Subcutaneous adipose tissue (tissue), 4 donors: ENCODE data around the gene KCNMA1. TPM values are rescaled to one million over a fixed set of nuclear protein-coding genes. Genes with fewer than 3 reads are reported as not detected.

ENCODE experiments used
- CTCF ChIP-seq: fragments of 450-650 bp; IDR thresholded peaks from one replicate; pipeline ENCODE4 v1.5.1; 2016; ENCODE audit warnings: low read depth, mild to moderate bottlenecking, control low read depth, antibody characterized with exemption, moderate library complexity
- total RNA-seq, 4 donors: library from RNA; depleted of rRNA; stranded (reverse); fragments of >200 nt; gene quantifications; one replicate each; pipeline ENCODE4 v1.1.0, GENCODE V29; 2016

The KCNMA1 gene
- 10 to 100 TPM; 10.3 to 91.5 (median 23.8) TPM for total RNA-seq

- no peak for TF ChIP-seq CTCF
Observed at GRCh38 chr10:77637532-77638320, at the start of gene KCNMA1. Gene KCNMA1 (minus strand): TSS chr10:77637808.

GRCh38 chr10:77686650-77687417 lies 49.2 kb upstream of the KCNMA1 start:
- no peak for TF ChIP-seq CTCF

- TF ChIP-seq CTCF = no peak
Observed at GRCh38 chr10:77686096-77686495, 48.5 kb upstream of the KCNMA1 start.

GRCh38 chr10:77685432-77685831 lies 47.8 kb upstream of the KCNMA1 start:
- no peak for TF ChIP-seq CTCF

- no peak for TF ChIP-seq CTCF
Observed at GRCh38 chr10:77682393-77683087, 44.9 kb upstream of the KCNMA1 start.

GRCh38 chr10:77681839-77682238 lies 44.2 kb upstream of the KCNMA1 start:
- no peak for TF ChIP-seq CTCF

- no peak for TF ChIP-seq CTCF
Observed at GRCh38 chr10:77680811-77681210, 43.2 kb upstream of the KCNMA1 start.
